OCI-LY7 (cell line): ENCODE data around the gene RNF208. TPM values are rescaled to one million over a fixed set of nuclear protein-coding genes. Genes with fewer than 3 reads are reported as not detected.

ENCODE experiments used
- BruUV-seq: library from RNA; stranded (reverse); fragments of 400-500 nt; replicated peaks from 2 replicates; lab custom pipeline; 2021; lab: Mats Ljungman, UMichigan
- CTCF ChIA-PET: fragments of 300-600 bp; sonication (Branson Sonifier 250); formaldehyde crosslinking; loops from one replicate; lab custom pipeline; 2022; ENCODE audit warnings: antibody characterized with exemption; ENCODE audit not compliant: unreplicated experiment; lab: Charles Lee
- POLR2A ChIA-PET: fragments of 300-600 bp; sonication (Branson Sonifier 250); formaldehyde crosslinking; loops from one replicate; lab custom pipeline; 2022; ENCODE audit warnings: antibody characterized with exemption; lab: Charles Lee
- DNase-seq: peaks from one replicate; pipeline ENCODE4 v3.0.0-alpha.2; 2015; ENCODE audit warnings: low spot score
- H2AFZ ChIP-seq: fragments of 200-600 bp; sonication (generic), shearing (Covaris generic); 2 replicates; pipeline ENCODE4 v1.6.1; 2014; ENCODE audit warnings: mild to moderate bottlenecking, antibody characterized with exemption, low read length, moderate library complexity
- H3K27ac ChIP-seq: fragments of 200-600 bp; sonication (generic); 2 replicates; pipeline ENCODE4 v1.5.1; 2014; ENCODE audit warnings: mixed run types, low read depth, mild to moderate bottlenecking, moderate library complexity, low read length, inconsistent platforms; ENCODE audit not compliant: poor library complexity, severe bottlenecking
- H3K36me3 ChIP-seq: fragments of 200-600 bp; sonication (generic); 2 replicates; pipeline ENCODE4 v1.6.1; 2014; ENCODE audit warnings: mild to moderate bottlenecking, antibody characterized with exemption, low read length, moderate library complexity, mixed read lengths; ENCODE audit not compliant: insufficient read depth
- H3K4me1 ChIP-seq: fragments of 200-600 bp; sonication (generic); 2 replicates; pipeline ENCODE4 v1.5.1; 2014; ENCODE audit warnings: mild to moderate bottlenecking, low read length; ENCODE audit not compliant: insufficient read depth, poor library complexity, severe bottlenecking
- H3K4me2 ChIP-seq: fragments of 200-600 bp; sonication (generic); 2 replicates; pipeline ENCODE4 v1.6.1; 2014; ENCODE audit warnings: mild to moderate bottlenecking, low read length
- H3K4me3 ChIP-seq: fragments of 200-600 bp; sonication (generic); 2 replicates; pipeline ENCODE4 v1.5.1; 2014; ENCODE audit warnings: mild to moderate bottlenecking, low read depth, low read length; ENCODE audit not compliant: poor library complexity, severe bottlenecking
- H3K79me2 ChIP-seq: fragments of 200-600 bp; sonication (generic); 2 replicates; pipeline ENCODE4 v1.6.1; 2016; ENCODE audit warnings: low read depth, mild to moderate bottlenecking, low read length, moderate library complexity, mixed read lengths; ENCODE audit not compliant: insufficient read depth
- H3K9me2 ChIP-seq: fragments of 200-600 bp; sonication (generic); 2 replicates; pipeline ENCODE4 v1.6.1; 2016; ENCODE audit warnings: mild to moderate bottlenecking, low read length, mixed read lengths; ENCODE audit not compliant: insufficient read depth
- H3K9me3 ChIP-seq: fragments of 200-600 bp; sonication (generic); 2 replicates; pipeline ENCODE4 v1.6.1; 2014; ENCODE audit warnings: mild to moderate bottlenecking, mixed run types, low read length, mixed read lengths
- H4K20me1 ChIP-seq: fragments of 200-600 bp; sonication (generic); 2 replicates; pipeline ENCODE4 v1.6.1; 2014; ENCODE audit warnings: mild to moderate bottlenecking, antibody characterized with exemption, low read length, moderate library complexity, mixed read lengths; ENCODE audit not compliant: insufficient read depth
- CTCF ChIP-seq: fragments of 200-600 bp; sonication (generic); conservative IDR thresholded peaks from 2 replicates; pipeline ENCODE4 v1.5.1; 2014; ENCODE audit warnings: mild to moderate bottlenecking, antibody characterized with exemption, low read length, moderate library complexity, mixed read lengths
- EZH2phosphoT487 ChIP-seq: fragments of 200-600 bp; sonication (generic); IDR thresholded peaks from 2 replicates; pipeline ENCODE4 v1.6.1; 2018; ENCODE audit warnings: low read depth, borderline replicate concordance, mild to moderate bottlenecking, mixed run types, antibody characterized with exemption, low read length, moderate library complexity, mixed read lengths
- intact Hi-C: fragments of 100-400 bp; cut with micrococcal nuclease; formaldehyde crosslinking; loops from one replicate; pipeline ENCODE4 v1.10.0; 2022; ENCODE audit not compliant: unreplicated experiment
- total RNA-seq, 2 experiments: library from RNA; depleted of rRNA in 1 of 2; stranded (reverse); fragments of >200 nt in 1 of 2; shearing (Covaris generic) in 1 of 2; gene quantifications; 2 replicates each; pipeline ENCODE4 v1.2.3, GENCODE V29; 2014 to 2022

The RNF208 gene
- total RNA-seq, 2 experiments from 2014 or later, result 0.47 to 5.5 TPM

GRCh38 chr9:137234758-137235423 lies 12.9 kb upstream of the RNF208 start:
- H4K20me1 ChIP-seq, result no peaks in the 10 kb centered on the region
- no peak for DNase-seq
- peak overlapping the region; percentile 75 for H3K4me2 ChIP-seq
- H3K9me3 ChIP-seq, result no peaks in the 10 kb centered on the region
- no peaks in the 10 kb centered on the region for H3K9me2 ChIP-seq
- intact Hi-C loops, result no loop called here
- H3K36me3 ChIP-seq, result no peaks in the 10 kb centered on the region; the same call in 1 of the 2 replicates
- H2AFZ ChIP-seq, result no peak overlapping the region
- TF ChIP-seq EZH2phosphoT487 (no peak), CTCF (no peak)
- no peak overlapping the region for H3K4me3 ChIP-seq
- peaks cover 16% of the 10 kb centered on the region; the same call in 1 of the 2 replicates for H3K79me2 ChIP-seq
- BruUV-seq, result no TSS peak
- ChIA-PET CTCF (interaction anchor here (0.6 kb wide), 1 partner anchor 287 kb away, joined by 3 read pairs; no protein-coding TSS in a partner anchor), POLR2A (no interaction called here)
- no peak overlapping the region for H3K27ac ChIP-seq
- peaks cover 49% of the 10 kb centered on the region for H3K4me1 ChIP-seq

GRCh38 chr9:137234055-137234697 lies 12.1 kb upstream of the RNF208 start:
- H3K36me3 ChIP-seq, result no peaks in the 10 kb centered on the region; the same call in 1 of the 2 replicates
- H4K20me1 ChIP-seq, result no peaks in the 10 kb centered on the region
- CTCF ChIA-PET, result no interaction called here
- H3K4me1 ChIP-seq, result peaks cover 49% of the 10 kb centered on the region
- H3K4me2 ChIP-seq, result peak overlapping the region; percentile 75; the same call in 1 of the 2 replicates
- peaks cover 10% of the 10 kb centered on the region; the same call in 1 of the 2 replicates for H3K79me2 ChIP-seq
- TF ChIP-seq CTCF, result no peak
- TF ChIP-seq EZH2phosphoT487, result no peak
- POLR2A ChIA-PET, result no interaction called here
- DNase-seq, result no peak
- no peak overlapping the region for H3K27ac ChIP-seq
- H2AFZ ChIP-seq, result no peak overlapping the region
- H3K9me2 ChIP-seq, result no peaks in the 10 kb centered on the region
- H3K4me3 ChIP-seq, result no peak overlapping the region
- BruUV-seq, result no TSS peak
- intact Hi-C loops, result no loop called here
- no peaks in the 10 kb centered on the region for H3K9me3 ChIP-seq
